Keratinocyte (primary cell): ENCODE data around the gene SPTBN1. TPM values are rescaled to one million over a fixed set of nuclear protein-coding genes. Genes with fewer than 3 reads are reported as not detected.

ENCODE experiments used
- DNase-seq: peaks from one replicate; pipeline ENCODE4 v3.0.0-alpha.2; 2011; ENCODE audit warnings: low read depth, missing footprints, low spot score
- FAIRE-seq: peaks from 2 replicates; lab custom pipeline; 2011; peaks lifted over from hg19 to GRCh38; lab: Jason Lieb, UNC
- H2AFZ ChIP-seq: 2 replicates; pipeline ENCODE4 v1.6.0; 2012; ENCODE audit warnings: low read length, control low read depth, inconsistent platforms; ENCODE audit not compliant: control insufficient read depth
- H3K27ac ChIP-seq: 2 replicates; pipeline ENCODE4 v1.5.1; 2011; ENCODE audit warnings: low read length; ENCODE audit not compliant: control insufficient read depth, insufficient read depth
- H3K27me3 ChIP-seq: 3 replicates; pipeline ENCODE4 v1.6.0; 2011; ENCODE audit warnings: low read length; ENCODE audit not compliant: control insufficient read depth, insufficient read depth; ENCODE audit errors: extremely low read depth
- H3K36me3 ChIP-seq, 2 experiments: 2 replicates in 1 of 2; 3 replicates in 1 of 2; pipeline ENCODE4 v1.5.1; 2011; ENCODE audit warnings: low read length in 2 of 2, mild to moderate bottlenecking in 1 of 2; ENCODE audit not compliant: control insufficient read depth in 2 of 2, insufficient read depth in 2 of 2; ENCODE audit errors: extremely low read depth in 1 of 2
- H3K4me1 ChIP-seq: 3 replicates; pipeline ENCODE4 v1.5.1; 2011; ENCODE audit warnings: low read length; ENCODE audit not compliant: control insufficient read depth, insufficient read depth; ENCODE audit errors: extremely low read depth
- H3K4me2 ChIP-seq: 3 replicates; pipeline ENCODE4 v1.6.0; 2011; ENCODE audit warnings: low read depth, low read length; ENCODE audit not compliant: control insufficient read depth, insufficient read depth; ENCODE audit errors: extremely low read depth
- H3K4me3 ChIP-seq, 3 experiments: fragments of 200-600 bp in 1 of 3; sonication (generic) in 1 of 3; 2 replicates in 2 of 3; 3 replicates in 1 of 3; pipeline ENCODE4 v1.5.1; 2011 to 2016; ENCODE audit warnings: low read length in 3 of 3, mild to moderate bottlenecking in 3 of 3, control low read depth in 2 of 3, inconsistent platforms in 1 of 3, low read depth in 1 of 3, mixed read lengths in 1 of 3, mixed run types in 1 of 3, moderate library complexity in 1 of 3; ENCODE audit not compliant: control insufficient read depth in 2 of 3, insufficient read depth in 2 of 3; ENCODE audit errors: extremely low read depth in 1 of 3
- H3K79me2 ChIP-seq: 2 replicates; pipeline ENCODE4 v1.6.0; 2012; ENCODE audit warnings: low read length; ENCODE audit not compliant: control insufficient read depth, insufficient read depth
- H3K9ac ChIP-seq: 3 replicates; pipeline ENCODE4 v1.6.0; 2011; ENCODE audit warnings: low read length; ENCODE audit not compliant: control insufficient read depth, insufficient read depth; ENCODE audit errors: extremely low read depth
- H3K9me1 ChIP-seq: 3 replicates; pipeline ENCODE4 v1.6.0; 2011; ENCODE audit warnings: low read length; ENCODE audit not compliant: control insufficient read depth, insufficient read depth; ENCODE audit errors: extremely low read depth
- H3K9me3 ChIP-seq: 2 replicates; pipeline ENCODE4 v1.5.1; 2012; ENCODE audit warnings: low read depth, low read length; ENCODE audit not compliant: control insufficient read depth
- H4K20me1 ChIP-seq: 3 replicates; pipeline ENCODE4 v1.6.0; 2011; ENCODE audit warnings: low read length; ENCODE audit not compliant: control insufficient read depth, insufficient read depth; ENCODE audit errors: extremely low read depth
- EZH2 ChIP-seq: IDR thresholded peaks from one replicate; pipeline ENCODE4 v1.6.1; 2012; ENCODE audit warnings: inconsistent platforms, mild to moderate bottlenecking, low read length, moderate library complexity
- dilution Hi-C: fragments of 300-500 bp; cut with MboI; formaldehyde crosslinking; loops from one replicate; pipeline ENCODE4 v1.7.0; 2020; ENCODE audit warnings: low sequenced_read_pairs; ENCODE audit not compliant: extremely low pct_ligation_motif_present
- polyA plus RNA-seq, 5 experiments: library from polyadenylated mRNA; depleted of rRNA in 3 of 5; stranded (reverse) in 3 of 5; stranded (forward) in 1 of 5; unstranded in 1 of 5; fragments of >200 nt; gene quantifications; 1 replicate in 1 of 5; 2 replicates in 3 of 5; 3 replicates in 1 of 5; pipeline versions ENCODE4 v1.2.1 to v1.2.3, GENCODE V29; 2011 to 2012; ENCODE audit warnings: missing spikeins in 2 of 5, low read depth in 1 of 5, low replicate concordance in 1 of 5
- TF ChIP-seq, protein P1 (sequence below), 3 experiments: IDR thresholded peaks in 1 of 3; conservative IDR thresholded peaks in 1 of 3; optimal IDR thresholded peaks in 1 of 3; 2 replicates in 2 of 3; 3 replicates in 1 of 3; pipeline versions ENCODE3 to v1.5.1; 2011; ENCODE audit warnings: low read length in 3 of 3, mild to moderate bottlenecking in 3 of 3, moderate library complexity in 2 of 3, control low read depth in 1 of 3, inconsistent platforms in 1 of 3; ENCODE audit not compliant: insufficient read depth in 2 of 3; ENCODE audit errors: extremely low read depth in 1 of 3

The SPTBN1 gene
- polyA plus RNA-seq, 1 donor (not counting 4 experiments of a cell fraction or from before 2014, with no cell fraction given): 40.0 TPM

DNA sequence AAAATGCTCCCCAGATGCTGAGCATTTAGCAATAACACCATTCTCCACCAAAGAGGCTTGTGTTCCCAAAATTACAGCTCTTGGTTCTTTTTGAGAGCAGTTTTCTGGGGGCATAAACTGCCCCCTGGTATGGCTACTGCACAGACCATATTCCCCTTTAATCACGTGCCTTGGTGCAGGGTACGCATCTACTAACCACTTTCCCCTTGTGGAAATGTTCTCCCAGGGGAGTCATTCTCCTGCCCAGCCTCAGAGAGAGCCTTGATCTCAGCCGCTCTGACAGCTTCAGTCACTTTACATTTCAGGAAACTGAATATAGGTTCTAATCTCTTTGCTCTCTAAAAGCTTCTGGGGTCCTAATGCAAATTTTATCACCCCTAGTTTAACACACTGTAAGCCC lies 222.6 kb downstream of the SPTBN1 start:
- no peaks in the 10 kb centered on the region for H3K9me3 ChIP-seq
- dilution Hi-C loops: no loop called here
- H3K9me1 ChIP-seq: no peaks in the 10 kb centered on the region
- TF ChIP-seq, protein P1, sequence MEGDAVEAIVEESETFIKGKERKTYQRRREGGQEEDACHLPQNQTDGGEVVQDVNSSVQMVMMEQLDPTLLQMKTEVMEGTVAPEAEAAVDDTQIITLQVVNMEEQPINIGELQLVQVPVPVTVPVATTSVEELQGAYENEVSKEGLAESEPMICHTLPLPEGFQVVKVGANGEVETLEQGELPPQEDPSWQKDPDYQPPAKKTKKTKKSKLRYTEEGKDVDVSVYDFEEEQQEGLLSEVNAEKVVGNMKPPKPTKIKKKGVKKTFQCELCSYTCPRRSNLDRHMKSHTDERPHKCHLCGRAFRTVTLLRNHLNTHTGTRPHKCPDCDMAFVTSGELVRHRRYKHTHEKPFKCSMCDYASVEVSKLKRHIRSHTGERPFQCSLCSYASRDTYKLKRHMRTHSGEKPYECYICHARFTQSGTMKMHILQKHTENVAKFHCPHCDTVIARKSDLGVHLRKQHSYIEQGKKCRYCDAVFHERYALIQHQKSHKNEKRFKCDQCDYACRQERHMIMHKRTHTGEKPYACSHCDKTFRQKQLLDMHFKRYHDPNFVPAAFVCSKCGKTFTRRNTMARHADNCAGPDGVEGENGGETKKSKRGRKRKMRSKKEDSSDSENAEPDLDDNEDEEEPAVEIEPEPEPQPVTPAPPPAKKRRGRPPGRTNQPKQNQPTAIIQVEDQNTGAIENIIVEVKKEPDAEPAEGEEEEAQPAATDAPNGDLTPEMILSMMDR (optimal IDR thresholded peaks at IDR 0.05 in 1 of 3, IDR thresholded peaks at IDR 0.05 in 1 of 3, conservative IDR thresholded peaks at IDR 0.05 in 1 of 3; ENCODE audit: extremely low read depth in 1 of 3, insufficient read depth in 2 of 3, low read length in 3 of 3): no peak
- TF ChIP-seq EZH2: no peak
- no peaks in the 10 kb centered on the region for H4K20me1 ChIP-seq
- H3K4me1 ChIP-seq: peaks cover 27% of the 10 kb centered on the region
- H3K79me2 ChIP-seq: no peaks in the 10 kb centered on the region
- H3K4me2 ChIP-seq: no peak overlapping the region
- DNase-seq: no peak
- FAIRE-seq: no peak
- no peak overlapping the region for H2AFZ ChIP-seq
- no peak overlapping the region for H3K9ac ChIP-seq
- H3K27ac ChIP-seq: no peak overlapping the region
- H3K36me3 ChIP-seq: no peaks in the 10 kb centered on the region
- H3K27me3 ChIP-seq: peaks cover 6% of the 10 kb centered on the region
- H3K4me3 ChIP-seq: no peak overlapping the region

DNA sequence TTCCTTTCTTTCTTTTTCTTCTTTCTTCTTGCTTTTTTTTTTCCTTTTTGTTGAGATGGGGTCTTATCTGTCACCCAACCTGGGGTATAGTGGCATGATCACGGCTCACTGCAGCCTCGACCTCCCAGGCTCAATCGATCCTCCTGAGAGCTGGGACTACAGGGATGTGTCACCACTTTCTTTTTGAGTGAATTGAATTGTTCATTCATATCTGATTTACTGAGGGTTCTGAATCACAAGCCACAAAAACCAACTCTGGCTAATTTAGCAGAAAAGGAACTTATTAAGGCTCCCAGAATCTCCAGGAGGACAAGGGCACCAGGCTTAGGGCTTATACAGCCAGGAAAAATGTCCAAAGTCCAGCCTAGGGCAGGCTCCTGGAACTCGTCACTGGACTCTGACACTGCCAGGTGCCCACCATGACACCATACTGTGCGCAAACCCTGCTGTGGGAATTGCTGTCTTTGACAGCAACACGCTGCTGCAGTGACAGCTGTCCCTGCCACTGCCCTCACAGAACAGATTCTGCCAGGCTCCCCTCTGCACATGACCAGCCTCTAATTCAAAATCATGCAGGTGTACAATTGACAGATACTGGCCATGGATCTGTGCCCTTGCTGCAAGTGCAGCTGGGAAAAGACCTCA lies 224.4 kb downstream of the SPTBN1 start:
- Histone ChIP-seq H3K4me1 (peaks cover 14% of the 10 kb centered on the region), H3K79me2 (no peaks in the 10 kb centered on the region), H3K9me1 (no peaks in the 10 kb centered on the region), H3K9ac (no peak overlapping the region), H3K27me3 (peaks cover 6% of the 10 kb centered on the region), H2AFZ (no peak overlapping the region), H4K20me1 (no peaks in the 10 kb centered on the region), H3K27ac (no peak overlapping the region), H3K36me3 (no peaks in the 10 kb centered on the region), H3K4me2 (no peak overlapping the region), H3K4me3 (no peak overlapping the region), H3K9me3 (no peaks in the 10 kb centered on the region)
- FAIRE-seq (no peak), DNase-seq (no peak)
- TF ChIP-seq, protein P1 (optimal IDR thresholded peaks at IDR 0.05 in 1 of 3, IDR thresholded peaks at IDR 0.05 in 1 of 3, conservative IDR thresholded peaks at IDR 0.05 in 1 of 3; ENCODE audit: extremely low read depth in 1 of 3, insufficient read depth in 2 of 3, low read length in 3 of 3): no peak
- TF ChIP-seq EZH2: no peak
- dilution Hi-C loops: no loop called here
